Measurements from ENCODE around the gene SPRED2.

DNA sequence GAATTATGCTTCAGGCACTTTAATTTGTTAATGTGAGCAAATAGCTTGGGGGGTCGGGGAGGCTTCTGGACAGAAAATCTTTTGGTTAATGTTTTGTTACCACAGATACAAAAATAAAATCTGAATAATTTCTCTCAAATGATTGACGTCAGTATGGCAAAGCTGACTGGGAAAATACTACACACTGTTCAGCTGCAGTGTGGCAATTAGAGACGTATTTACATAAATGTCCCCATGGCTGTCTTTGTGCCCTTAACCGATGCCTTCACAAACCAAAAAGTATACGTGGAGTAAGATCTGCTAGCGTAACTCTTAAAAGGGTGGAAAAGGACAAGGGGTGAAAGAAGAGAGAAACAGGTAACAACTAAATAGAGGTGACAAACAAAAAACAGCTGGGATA lies 121.3 kb downstream of the SPRED2 start:
- no peak for TF ChIP-seq POLR2A (IDR thresholded peaks at IDR 0.05)
- TF ChIP-seq, protein P1, sequence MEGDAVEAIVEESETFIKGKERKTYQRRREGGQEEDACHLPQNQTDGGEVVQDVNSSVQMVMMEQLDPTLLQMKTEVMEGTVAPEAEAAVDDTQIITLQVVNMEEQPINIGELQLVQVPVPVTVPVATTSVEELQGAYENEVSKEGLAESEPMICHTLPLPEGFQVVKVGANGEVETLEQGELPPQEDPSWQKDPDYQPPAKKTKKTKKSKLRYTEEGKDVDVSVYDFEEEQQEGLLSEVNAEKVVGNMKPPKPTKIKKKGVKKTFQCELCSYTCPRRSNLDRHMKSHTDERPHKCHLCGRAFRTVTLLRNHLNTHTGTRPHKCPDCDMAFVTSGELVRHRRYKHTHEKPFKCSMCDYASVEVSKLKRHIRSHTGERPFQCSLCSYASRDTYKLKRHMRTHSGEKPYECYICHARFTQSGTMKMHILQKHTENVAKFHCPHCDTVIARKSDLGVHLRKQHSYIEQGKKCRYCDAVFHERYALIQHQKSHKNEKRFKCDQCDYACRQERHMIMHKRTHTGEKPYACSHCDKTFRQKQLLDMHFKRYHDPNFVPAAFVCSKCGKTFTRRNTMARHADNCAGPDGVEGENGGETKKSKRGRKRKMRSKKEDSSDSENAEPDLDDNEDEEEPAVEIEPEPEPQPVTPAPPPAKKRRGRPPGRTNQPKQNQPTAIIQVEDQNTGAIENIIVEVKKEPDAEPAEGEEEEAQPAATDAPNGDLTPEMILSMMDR (IDR thresholded peaks at IDR 0.05) = no peak

Measured in testis (tissue), 2 donors.